ENCODE results near the gene MEF2D.

The MEF2D gene

DNA sequence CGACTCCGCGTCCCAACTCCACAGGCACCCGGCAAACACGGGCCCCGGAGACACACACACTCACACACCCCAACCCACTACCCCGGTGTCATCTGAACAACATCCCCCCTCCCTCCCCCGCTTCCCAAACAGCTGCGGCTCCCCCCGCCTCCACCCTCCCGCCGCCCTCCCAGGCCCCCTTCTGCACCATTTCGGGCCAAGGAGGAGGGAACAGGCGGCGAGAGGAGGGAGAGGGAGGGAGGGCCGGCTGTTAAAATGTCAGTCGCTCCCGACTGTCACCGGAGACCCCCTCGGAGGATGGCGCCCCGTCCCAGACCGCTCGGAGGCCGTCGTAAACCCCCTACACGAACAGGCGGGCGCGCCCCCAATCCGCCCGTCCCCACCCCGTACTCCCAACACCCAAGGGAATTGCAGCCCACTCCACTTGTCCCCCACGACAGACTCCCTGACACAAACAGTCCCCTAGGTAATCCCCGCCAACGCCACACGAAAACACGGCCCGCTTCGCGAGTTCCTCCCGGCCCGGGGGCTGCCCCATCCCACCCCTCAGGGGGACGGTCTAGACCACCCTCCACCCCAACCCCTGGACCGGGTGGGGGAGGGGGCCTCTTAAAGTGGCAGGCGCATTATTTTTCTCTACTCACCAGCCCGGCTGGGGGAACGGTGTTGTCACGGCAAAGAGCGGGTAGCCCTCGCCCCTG, 583 bp downstream of the MEF2D start:
- DNase-seq = peak; percentile 26 to 39 (median 33)

- no peak for DNase-seq
Measured at GRCh38 chr1:156499194-156499841, 1.3 kb downstream of the MEF2D start.

GRCh38 chr1:156498432-156499193, 2.0 kb downstream of the MEF2D start:
- no peak for DNase-seq

DNA sequence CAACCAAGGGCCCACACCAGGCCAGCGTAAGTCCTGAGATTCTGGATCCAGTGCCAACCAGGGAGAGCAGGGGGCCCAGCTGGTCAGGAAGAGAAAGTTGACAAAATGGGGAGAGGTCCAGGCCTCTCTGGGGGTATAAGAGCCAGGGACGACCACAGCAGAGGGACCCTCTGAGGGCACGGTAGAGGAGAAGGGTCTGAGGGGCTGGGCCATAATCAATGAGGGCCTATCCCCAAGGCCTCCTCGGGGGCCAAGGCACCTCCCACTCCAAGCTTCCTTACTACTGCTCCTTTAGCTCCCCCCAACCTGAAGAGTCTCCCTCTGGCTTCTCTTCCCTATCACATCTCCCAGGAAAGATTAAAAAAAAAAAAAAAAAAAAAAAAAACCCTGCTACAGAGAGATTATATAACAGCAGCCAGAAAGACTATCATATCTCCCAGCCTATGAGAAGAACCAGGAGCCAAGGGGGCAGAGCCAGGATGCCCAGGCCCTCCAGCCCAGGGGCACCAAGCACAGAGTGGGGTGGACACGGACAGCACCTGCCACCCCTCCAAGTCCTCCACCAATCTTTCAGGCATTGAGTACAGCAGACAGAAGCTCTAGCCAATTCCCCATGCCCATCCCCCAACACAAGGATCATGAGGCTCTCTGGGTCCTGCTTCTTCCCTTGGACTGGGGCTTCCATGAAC, 2.7 kb downstream of the MEF2D start:
- no peak for DNase-seq

DNA sequence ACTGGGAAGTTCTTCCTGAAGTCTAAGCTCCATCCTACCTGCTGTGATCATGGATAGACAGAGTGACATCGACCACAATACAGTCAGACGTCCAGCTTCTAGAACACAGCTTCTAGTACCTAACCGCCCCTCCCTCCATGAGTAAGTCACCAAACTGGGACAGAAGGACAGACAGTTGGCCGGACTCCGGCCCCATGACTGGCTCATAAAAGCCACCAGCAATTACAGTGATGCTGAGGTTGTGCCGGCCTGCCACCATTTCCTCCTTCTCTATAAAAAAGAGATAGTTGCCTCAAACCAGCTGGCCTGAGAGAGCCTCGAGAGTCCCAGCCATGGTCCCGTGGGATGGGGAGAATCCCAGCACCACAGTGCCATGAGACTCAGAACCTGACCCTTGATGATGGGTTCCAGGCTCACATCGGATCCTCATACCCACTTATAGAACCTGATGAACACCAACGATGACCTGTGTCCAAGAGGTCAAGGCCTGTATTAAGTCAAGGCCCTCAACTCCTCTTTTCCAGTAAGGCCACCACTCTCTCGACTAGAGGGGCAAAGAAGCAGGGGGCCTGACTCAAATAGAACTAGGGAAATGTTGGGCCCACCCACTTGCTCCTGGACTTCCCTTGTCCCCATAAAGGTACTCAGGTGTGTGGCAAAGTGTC, 3.4 kb downstream of the MEF2D start:
- no peak for DNase-seq

- no peak for DNase-seq
Measured at GRCh38 chr1:156496211-156496761, 4.3 kb downstream of the MEF2D start.

GRCh38 chr1:156495401-156496140, 5.0 kb downstream of the MEF2D start:
- DNase-seq = no peak

DNA sequence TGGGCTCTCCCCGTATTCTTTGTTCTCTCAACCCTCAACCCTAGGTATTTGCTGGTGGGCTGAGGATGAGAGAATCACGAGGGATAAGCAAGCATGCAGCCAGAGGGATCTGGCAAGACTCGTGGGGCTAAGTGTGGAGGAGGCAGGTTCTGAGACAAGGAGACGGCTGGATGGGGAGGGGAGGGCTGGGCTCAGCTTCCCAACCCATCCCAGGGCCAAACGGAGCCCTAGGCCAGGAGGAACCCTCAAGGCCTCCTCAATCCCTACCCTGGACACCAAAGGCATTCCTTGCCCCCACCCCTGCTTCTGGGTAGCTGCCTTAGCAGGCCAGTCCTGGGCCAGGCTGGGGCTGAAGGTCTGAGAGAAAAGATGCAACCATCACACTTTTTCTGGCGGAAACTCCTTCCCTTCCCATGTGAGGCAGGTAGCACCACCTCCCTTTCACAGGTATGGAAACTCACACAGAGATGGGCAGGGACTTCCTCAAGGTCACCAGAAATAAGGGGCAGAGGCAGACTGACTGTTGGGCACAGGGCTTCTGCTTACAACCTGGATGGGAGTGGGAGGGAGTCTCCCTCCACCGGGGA, 6.2 kb downstream of the MEF2D start:
- no peak for DNase-seq

DNA sequence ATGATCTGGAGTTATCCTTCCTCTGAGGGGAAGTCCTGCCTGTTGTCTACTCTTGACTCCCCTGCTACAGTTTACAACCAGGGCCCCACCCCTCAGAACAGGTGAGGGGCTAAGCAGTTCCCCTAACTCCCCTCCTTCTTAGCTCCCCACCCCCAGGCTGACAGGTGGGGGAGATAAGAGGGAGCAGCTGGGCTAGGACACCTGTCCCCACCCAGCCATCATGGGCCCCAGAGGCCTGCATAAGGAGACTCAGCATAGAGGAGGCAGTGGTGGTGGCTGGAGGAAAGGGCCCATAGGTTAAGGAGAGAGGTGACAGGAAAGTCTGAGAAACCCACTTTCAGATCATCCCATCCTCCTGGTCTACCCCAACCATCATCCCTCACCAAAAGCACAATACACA, 6.8 kb downstream of the MEF2D start:
- DNase-seq = no peak

GRCh38 chr1:156493154-156493631, 7.4 kb downstream of the MEF2D start:
- no peak for DNase-seq

- DNase-seq = no peak
Measured at GRCh38 chr1:156492591-156493080, 7.9 kb downstream of the MEF2D start.

- no peak for DNase-seq
Measured at GRCh38 chr1:156492013-156492590, 8.5 kb downstream of the MEF2D start.

- no peak for DNase-seq
Measured at GRCh38 chr1:156491151-156491949, 9.2 kb downstream of the MEF2D start.

DNA sequence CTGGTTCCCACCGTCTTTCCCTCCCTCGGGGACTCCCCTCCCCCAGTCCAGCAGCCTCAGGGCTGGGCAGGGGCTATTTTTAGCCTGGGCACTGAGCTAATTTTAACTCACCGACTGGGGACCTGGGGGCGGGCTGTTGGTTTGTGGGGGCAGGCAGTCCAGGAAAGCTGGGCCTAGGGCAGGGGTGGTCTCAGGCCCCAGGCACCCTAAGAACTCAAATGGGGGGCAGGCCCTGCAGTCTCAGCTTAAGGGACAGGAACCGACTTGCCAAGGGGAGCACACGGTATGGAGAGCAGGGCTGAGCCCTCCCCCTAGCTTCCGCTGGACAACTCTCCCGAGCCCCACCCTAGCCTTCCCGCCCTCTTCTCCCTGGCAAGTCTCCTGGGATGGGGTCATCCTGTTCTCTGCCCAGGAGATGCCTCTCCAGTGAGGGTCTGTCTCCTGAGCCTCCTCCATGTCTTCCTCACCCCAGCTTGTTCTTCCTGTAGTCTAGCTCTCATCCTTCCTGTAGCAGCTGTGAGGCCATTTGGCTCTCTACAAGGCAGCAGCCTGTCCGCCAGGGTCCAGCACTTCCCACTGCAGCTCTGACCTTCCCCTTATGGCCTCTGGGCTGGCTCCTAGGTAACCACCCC, 10.1 kb downstream of the MEF2D start:
- no peak for DNase-seq

- no peak for DNase-seq
Measured at GRCh38 chr1:156489935-156490293, 10.7 kb downstream of the MEF2D start.

- peak in 2 of 5 donors; percentile 26 to 42 for DNase-seq
Measured at GRCh38 chr1:156489166-156489934, 11.2 kb downstream of the MEF2D start.

- peak in 1 of 5 donors; percentile 58 for DNase-seq
Measured at GRCh38 chr1:156488566-156489165, 11.9 kb downstream of the MEF2D start.

DNA sequence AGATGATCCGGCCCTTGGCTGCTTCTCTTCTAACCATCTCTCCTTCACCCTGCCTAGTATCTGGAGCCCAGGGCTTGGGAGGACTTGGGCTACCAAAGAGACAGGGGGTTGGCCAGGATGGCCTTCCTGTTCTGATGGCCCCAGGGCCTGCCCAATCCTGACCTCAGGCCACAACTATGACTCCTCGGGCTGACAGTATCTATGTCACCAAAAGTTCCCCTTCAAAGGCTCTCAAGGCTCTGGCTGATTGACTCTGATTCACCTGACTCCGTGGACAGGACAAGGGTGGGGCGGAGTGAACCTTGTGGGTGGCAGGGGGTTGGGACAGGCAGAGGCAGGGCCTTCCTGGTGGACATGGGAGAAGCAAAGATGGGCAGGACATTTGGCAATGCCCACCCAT, 12.7 kb downstream of the MEF2D start:
- peak in 1 of 5 donors; percentile 48 for DNase-seq
